Left lung (tissue), 14 donors: ENCODE data around the gene CRTC2. TPM values are rescaled to one million over a fixed set of nuclear protein-coding genes. Genes with fewer than 3 reads are reported as not detected.
A peak's percentile ranks its signal among the peaks of the same experiment; 100 is the strongest.
"Not testable (repeated sequence)": the region's sequence is repeated elsewhere in the genome, so short reads cannot be mapped to it uniquely, and the experiment has no call there.

Experiments used
- ATAC-seq: fragments of 200-7000 bp; cut with Tn5 transposase; one replicate; pipeline ENCODE4 v1.9.1; 2020; ENCODE audit warnings: moderate library complexity
- DNase-seq, 4 donors: peaks; one replicate each; pipeline ENCODE4 v3.0.0-alpha.2; 2013 to 2020
- H3K27ac ChIP-seq, 2 donors: fragments of 200-600 bp; sonication (generic) in 1 of 2; one replicate each; pipeline versions ENCODE4 v1.5.0 to v1.8.0; 2020 to 2021
- H3K27me3 ChIP-seq, 2 donors: fragments of 200-600 bp; sonication (generic) in 1 of 2; one replicate each; pipeline versions ENCODE4 v1.5.0 to v1.8.0; 2020 to 2021
- H3K36me3 ChIP-seq, 2 donors: fragments of 200-600 bp; sonication (generic) in 1 of 2; one replicate each; pipeline versions ENCODE4 v1.5.0 to v1.8.0; 2020 to 2021
- H3K4me1 ChIP-seq, 2 donors: fragments of 200-600 bp; one replicate each; pipeline ENCODE4 v1.8.0; 2021
- H3K4me3 ChIP-seq, 2 donors: fragments of 200-600 bp; sonication (generic) in 1 of 2; one replicate each; pipeline versions ENCODE4 v1.5.0 to v1.8.0; 2020 to 2021; ENCODE audit warnings: mild to moderate bottlenecking in 1 of 2
- H3K9me3 ChIP-seq, 2 donors: fragments of 200-600 bp; sonication (generic) in 1 of 2; one replicate each; pipeline versions ENCODE4 v1.5.0 to v1.8.0; 2020 to 2021
- CTCF ChIP-seq, 2 donors: fragments of 200-600 bp; sonication (generic) in 1 of 2; IDR thresholded peaks; one replicate each; pipeline versions ENCODE4 v1.5.0 to v1.8.0; 2021; ENCODE audit warnings: antibody characterized with exemption in 2 of 2
- intact Hi-C, 2 donors: fragments of 100-400 bp; cut with DNase I; formaldehyde crosslinking; loops; one replicate each; pipeline versions ENCODE4 v1.11.2 to v1.14.2; 2022
- long read RNA-seq, 12 donors: library from polyadenylated mRNA in 2 of 12; unstranded in 2 of 12; transcript quantifications; one replicate each; pipeline ENCODE4 v2.0.0 and lab custom pipeline, GENCODE V29; 2019 to 2026
- polyA plus RNA-seq, 6 donors: library from polyadenylated mRNA; unstranded; fragments of 120-200 nt; gene quantifications; one replicate each; pipeline ENCODE4 v1.2.1, GENCODE V29; 2013; ENCODE audit not compliant: insufficient read length in 6 of 6
- total RNA-seq, 2 donors: library from RNA; stranded (reverse); fragmentation: NEBNext Ultra II Directional; extraction: Animal tissue kit (Norgen Biotek cat#: 25700); gene quantifications; one replicate each; pipeline ENCODE4 v1.2.1, GENCODE V29; 2021
- donor health status: DM: no; HTN: yes; CAD: no.
- donor health status: DM: no; HTN: no; CAD: no.

Gene CRTC2
- total RNA-seq (10 to 100 TPM; 39.7 to 54.3 TPM), polyA plus RNA-seq (10 to 100 TPM; 44.5 to 53.7 (median 47.1) TPM)
- long read RNA-seq, donor 1, partial matches to known transcripts = 15 of 19 reads
- long read RNA-seq, donor 1, other reads (novel, unspliced or antisense) = 0 of 19 reads
- long read RNA-seq, donor 2, partial matches to known transcripts = 5 of 7 reads
- long read RNA-seq, donor 2, other reads (novel, unspliced or antisense) = 0 of 7 reads
- long read RNA-seq, donor 3, partial matches to known transcripts = 0 of 5 reads
- long read RNA-seq, donor 3, other reads (novel, unspliced or antisense) = 0 of 5 reads
- long read RNA-seq, donor 4, partial matches to known transcripts = 1 of 1 reads
- long read RNA-seq, donor 4, other reads (novel, unspliced or antisense) = 0 of 1 reads
- long read RNA-seq, donor 5, partial matches to known transcripts = 6 of 9 reads
- long read RNA-seq, donor 5, other reads (novel, unspliced or antisense) = 0 of 9 reads
- long read RNA-seq, donor 6, partial matches to known transcripts = 0 of 2 reads
- long read RNA-seq, donor 6, other reads (novel, unspliced or antisense) = 0 of 2 reads
- long read RNA-seq, donor 7, partial matches to known transcripts = 0 of 1 reads
- long read RNA-seq, donor 7, other reads (novel, unspliced or antisense) = 0 of 1 reads
- long read RNA-seq, donor 8, partial matches to known transcripts = 0 of 4 reads
- long read RNA-seq, donor 8, other reads (novel, unspliced or antisense) = 0 of 4 reads
- long read RNA-seq, donor 9 = 0 reads
- long read RNA-seq, donor 10 = 0 reads
- long read RNA-seq, donor 11, partial matches to known transcripts = 0 of 2 reads
- long read RNA-seq, donor 11, other reads (novel, unspliced or antisense) = 0 of 2 reads
- long read RNA-seq, donor 12, partial matches to known transcripts = 0 of 4 reads
- long read RNA-seq, donor 12, other reads (novel, unspliced or antisense) = 0 of 4 reads

- intact Hi-C loops = no loop called here
- Histone ChIP-seq H3K9me3 (no peaks in the 10 kb centered on the region), H3K27ac (peak within 1 kb of the TSS; percentile 84 to 93), H3K36me3 (peaks cover 0 to 42% of the 10 kb centered on the region in 2 donors), H3K27me3 (no peaks in the 10 kb centered on the region), H3K4me3 (peak within 1 kb of the TSS; percentile 76 to 85), H3K4me1 (peaks cover 28 to 77% of the 10 kb centered on the region in 2 donors)
- no peak for TF ChIP-seq CTCF (IDR thresholded peaks at IDR 0.05)
- DNase-seq = peak; percentile 97 to 99 (median 98)
- ATAC-seq = peak; percentile 89
Measured at GRCh38 chr1:153958111-153958960, at the start of gene CRTC2. Gene CRTC2 (minus strand): TSS chr1:153958612. CDS start chr1:153958497, 115 bp downstream.

- no peak for TF ChIP-seq CTCF (IDR thresholded peaks at IDR 0.05)
- ATAC-seq = no peak
Measured at GRCh38 chr1:154006136-154006535, 47.7 kb upstream of the CRTC2 start.

GRCh38 chr1:154000420-154000819, 42.0 kb upstream of the CRTC2 start:
- peaks cover 0 to 9% of the 10 kb centered on the region in 2 donors for H3K36me3 ChIP-seq
- no peak overlapping the region for H3K27ac ChIP-seq
- no peaks in the 10 kb centered on the region for H3K9me3 ChIP-seq
- H3K4me1 ChIP-seq = no peaks in the 10 kb centered on the region
- no peak overlapping the region for H3K4me3 ChIP-seq
- H3K27me3 ChIP-seq = no peaks in the 10 kb centered on the region
- intact Hi-C loops = no loop called here
- no peak for TF ChIP-seq CTCF (IDR thresholded peaks at IDR 0.05)
- no peak for ATAC-seq
- no peak for DNase-seq

More at GRCh38 chr1:154006136-154006535, 47.7 kb upstream of the CRTC2 start:
- Histone ChIP-seq H3K4me1 (no peaks in the 10 kb centered on the region), H3K27me3 (no peaks in the 10 kb centered on the region), H3K4me3 (no peak overlapping the region), H3K36me3 (no peaks in the 10 kb centered on the region), H3K9me3 (no peaks in the 10 kb centered on the region), H3K27ac (no peak overlapping the region)
- intact Hi-C loops = no loop called here
- DNase-seq = no peak

- Histone ChIP-seq H3K36me3 (peaks cover 0 to 44% of the 10 kb centered on the region in 2 donors), H3K4me1 (peaks cover 9 to 19% of the 10 kb centered on the region in 2 donors)
- ATAC-seq, H3K27me3 ChIP-seq, intact Hi-C loops, H3K9me3 ChIP-seq, H3K27ac ChIP-seq, DNase-seq, H3K4me3 ChIP-seq: not testable (repeated sequence)
Measured at GRCh38 chr1:153996882-153997281, 38.5 kb upstream of the CRTC2 start.

GRCh38 chr1:153995640-153996039, 37.2 kb upstream of the CRTC2 start:
- Histone ChIP-seq H3K9me3 (no peaks in the 10 kb centered on the region), H3K27me3 (no peaks in the 10 kb centered on the region), H3K4me1 (peaks cover 14 to 27% of the 10 kb centered on the region in 2 donors), H3K4me3 (no peak overlapping the region), H3K27ac (no peak overlapping the region), H3K36me3 (peaks cover 0 to 48% of the 10 kb centered on the region in 2 donors)
- TF ChIP-seq CTCF (IDR thresholded peaks at IDR 0.05) = no peak
- intact Hi-C loops = no loop called here
- DNase-seq (no peak), ATAC-seq (no peak)
